Activated effector memory CD4-positive, alpha-beta T cell treated with Interleukin-2 at 50 U/mL for 16 hours (primary cell): Measurements from ENCODE around the gene GTPBP4.
"Not testable (repeated sequence)": the region's sequence is repeated elsewhere in the genome, so short reads cannot be mapped to it uniquely, and the experiment has no call there.

Experiments used
- DNase-seq: peaks from one replicate; pipeline ENCODE4 v3.0.0-alpha.2; 2020

GTPBP4 gene

DNA sequence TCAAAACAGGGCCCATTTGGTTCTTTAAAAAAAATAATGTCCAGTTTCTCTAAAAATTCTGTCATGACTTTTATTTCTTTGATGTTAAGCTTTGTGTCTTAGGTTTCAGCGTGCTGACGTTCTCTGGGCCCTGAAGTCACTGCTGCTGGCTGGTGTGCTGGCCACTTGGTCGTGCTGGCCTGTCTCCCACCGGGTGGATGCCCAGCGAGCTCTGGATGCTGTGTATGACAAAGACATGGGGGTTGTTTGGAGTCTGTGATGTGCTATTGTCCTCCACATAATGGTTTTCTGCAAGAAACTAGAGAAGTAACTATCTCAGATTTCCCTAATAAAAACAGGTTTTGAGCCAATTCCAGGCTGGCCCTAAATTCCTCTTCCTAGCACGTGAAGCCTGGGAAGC is 47.0 kb downstream of the GTPBP4 start:
- no peak for DNase-seq

DNA sequence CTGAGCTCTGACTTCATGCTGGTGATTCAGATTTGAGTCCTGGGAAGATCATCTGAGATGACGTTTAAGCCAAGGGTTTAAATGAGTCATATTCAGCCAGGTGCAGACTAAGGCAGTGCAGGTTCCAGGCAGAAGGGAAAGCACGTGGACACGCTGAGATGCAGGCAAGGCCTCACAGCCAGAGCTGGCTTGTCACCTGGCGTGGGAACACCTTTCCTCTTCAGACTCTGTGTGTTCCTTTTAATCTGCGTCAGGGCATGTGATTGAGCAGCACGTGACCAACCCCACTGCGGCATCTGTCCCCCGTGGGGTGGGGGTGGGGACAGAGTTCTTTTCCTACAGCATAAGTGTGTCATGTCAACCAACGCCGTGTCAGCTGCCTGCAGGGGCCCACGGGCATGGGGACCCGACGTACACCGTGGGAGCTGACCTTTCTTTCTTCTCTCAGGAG is 48.1 kb downstream of the GTPBP4 start:
- DNase-seq, result no peak

DNA sequence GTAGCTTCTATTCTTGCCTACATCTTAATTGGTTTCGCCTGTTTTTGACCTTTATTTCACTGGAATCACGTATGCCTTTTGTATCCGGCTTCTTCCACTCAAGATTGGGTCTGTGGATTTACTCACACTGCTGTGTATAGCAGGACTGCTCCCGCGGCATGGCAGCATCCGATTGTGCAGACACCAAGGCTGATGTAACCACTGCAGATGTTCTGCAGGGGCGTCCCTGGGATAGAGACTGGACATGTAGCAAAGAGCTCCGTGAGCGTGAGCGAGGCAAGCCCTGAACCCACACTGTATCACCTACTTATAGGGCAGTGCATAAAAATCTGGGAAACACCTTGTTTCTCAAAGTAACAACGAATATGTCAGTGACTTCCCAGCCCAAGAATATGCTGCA is 48.9 kb downstream of the GTPBP4 start:
- DNase-seq, result no peak

DNA sequence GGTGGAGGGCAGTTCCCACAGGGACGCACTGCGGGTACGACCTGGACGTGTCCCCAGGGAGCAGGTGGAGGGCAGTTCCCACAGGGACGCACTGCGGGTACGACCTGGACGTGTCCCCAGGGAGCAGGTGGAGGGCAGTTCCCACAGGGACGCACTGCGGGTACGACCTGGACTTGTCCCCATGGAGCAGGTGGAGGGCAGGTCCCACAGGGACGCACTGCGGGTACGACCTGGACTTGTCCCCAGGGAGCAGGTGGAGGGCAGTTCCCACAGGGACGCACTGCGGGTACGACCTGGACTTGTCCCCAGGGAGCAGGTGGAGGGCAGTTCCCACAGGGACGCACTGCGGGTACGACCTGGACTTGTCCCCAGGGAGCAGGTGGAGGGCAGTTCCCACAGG is 50.5 kb downstream of the GTPBP4 start:
- not testable (repeated sequence) for DNase-seq

DNA sequence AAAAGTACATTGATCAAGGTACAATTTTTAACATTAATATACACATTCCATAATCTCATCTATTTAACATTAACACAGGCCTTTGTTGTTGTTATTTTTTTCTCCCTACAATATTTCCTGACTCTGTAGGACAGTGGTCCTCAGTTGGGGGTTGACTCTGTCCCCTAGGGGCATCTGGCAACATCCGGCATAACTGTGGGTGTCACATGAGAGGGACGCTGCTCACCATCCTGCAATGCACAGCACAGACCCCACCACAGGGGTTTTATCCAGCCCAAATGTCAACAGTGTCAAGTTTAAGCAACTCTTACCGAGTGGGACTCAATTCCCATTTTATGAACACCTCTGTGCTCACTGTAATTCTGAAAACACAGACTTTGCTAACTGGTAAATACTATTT is 51.9 kb downstream of the GTPBP4 start:
- DNase-seq, result no peak

DNA sequence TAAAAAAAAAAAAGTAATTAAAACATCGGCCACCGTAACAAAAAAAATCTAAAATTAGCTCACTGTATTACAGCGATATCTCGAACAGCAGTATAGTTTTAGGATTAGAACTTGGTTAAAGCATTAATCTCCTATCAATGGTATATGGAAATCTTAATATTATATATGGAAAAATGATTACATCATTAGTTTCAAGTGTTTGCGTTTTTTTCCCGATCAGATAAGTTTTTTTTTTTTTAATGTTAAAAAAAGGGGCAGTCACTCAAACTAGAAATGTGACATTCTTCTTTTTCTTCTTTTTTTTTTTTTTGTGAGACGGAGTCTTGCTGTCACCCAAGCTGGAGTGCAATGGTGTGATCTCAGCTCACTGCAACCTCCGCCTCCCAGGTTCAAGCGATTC is 53.3 kb downstream of the GTPBP4 start:
- DNase-seq, result no peak

DNA sequence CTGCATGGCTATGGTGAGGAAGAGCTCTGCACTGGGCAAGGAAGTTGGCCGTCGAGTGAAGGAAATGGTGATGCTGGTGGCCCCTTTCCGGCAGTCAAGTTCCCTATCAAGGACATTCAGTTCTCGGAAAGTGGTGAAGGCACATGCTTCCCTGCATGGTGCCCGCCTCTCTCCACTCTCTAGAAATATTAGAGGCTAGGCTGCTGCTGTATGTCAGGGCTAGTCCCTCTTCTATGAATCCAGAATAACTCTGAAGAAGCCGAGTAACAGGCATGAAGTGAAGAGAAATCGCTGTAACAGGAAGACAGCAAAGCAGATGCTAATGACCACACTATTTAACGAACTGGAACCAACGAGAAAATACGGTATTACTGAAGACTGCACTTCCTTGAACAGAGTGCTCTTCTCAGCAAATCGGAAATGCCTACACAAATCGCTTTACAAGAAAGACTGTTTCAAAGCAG is 55.3 kb downstream of the GTPBP4 start:
- no peak for DNase-seq

DNA sequence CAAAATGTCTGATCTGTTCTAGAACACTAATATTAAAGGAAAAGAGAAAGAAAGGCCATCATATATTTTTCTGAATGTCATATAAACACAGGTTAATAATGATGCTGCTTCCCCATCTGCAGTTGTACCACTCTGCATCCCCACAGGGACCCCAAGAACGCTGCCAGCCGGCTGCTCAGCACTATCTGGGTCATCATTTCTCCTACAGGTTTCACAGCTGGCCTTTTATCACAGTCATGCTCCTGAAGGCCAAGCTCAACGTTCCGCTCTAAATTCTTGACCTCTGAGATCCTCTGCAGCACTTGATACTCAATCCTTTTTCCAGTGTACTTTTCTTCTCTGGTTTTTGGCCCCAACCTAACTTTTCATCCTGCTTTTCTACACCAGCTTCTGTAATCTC is 55.9 kb downstream of the GTPBP4 start:
- no peak for DNase-seq

DNA sequence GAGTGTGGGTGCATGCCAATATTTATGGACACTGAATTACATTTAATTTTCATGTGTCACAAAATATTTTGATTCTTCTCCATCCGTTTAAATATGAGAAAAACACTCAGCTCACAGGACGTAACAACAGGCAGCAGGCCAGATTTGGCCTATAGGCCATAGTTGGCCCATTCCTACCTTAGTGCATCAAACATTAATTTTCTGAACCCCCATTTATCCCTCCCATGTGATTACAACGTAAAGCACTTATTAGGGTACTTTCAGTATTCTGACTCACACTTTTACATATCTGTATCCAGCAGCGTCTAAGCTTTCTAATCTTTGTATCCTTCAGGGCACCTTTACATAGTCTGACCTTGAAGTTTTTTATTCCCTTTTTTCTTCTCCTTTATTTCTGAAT is 56.7 kb downstream of the GTPBP4 start:
- DNase-seq, result no peak

DNA sequence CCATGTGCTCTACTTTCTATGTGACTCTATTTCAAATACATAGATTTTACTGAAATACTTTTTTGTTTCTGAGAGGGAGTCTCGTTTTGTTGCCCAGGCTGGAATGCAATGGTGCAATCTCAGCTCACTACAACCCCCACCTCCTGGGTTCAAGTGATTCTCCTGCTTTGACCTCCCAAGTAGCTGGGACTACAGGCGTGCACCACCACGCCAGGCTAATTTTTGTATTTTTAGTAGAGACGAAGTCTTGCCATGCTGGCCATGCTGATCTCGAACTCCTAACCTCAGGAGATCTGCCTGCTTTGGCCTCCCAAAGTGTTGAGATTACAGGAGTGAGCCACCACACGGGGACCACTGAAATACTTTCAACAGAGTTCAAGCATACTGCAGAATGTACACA is 57.2 kb downstream of the GTPBP4 start:
- no peak for DNase-seq

DNA sequence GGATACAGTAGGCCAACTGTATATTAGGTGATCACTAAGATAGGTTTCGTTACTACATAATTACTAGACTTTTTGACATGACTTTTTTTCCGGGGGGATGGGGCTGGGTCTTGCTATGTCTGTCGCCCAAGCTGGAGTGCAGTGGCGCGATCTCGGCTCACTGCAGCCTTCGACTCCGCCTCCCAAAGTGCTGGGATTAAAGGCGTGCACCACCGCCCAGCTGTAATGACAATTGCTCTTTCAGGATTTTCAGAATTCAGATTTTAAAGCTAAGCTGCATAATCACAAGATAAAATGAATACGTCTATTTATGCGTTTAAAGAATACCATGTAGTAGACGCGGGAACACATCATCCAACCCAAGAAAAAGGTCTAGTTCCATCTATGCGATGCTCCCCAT is 59.7 kb downstream of the GTPBP4 start:
- no peak for DNase-seq

DNA sequence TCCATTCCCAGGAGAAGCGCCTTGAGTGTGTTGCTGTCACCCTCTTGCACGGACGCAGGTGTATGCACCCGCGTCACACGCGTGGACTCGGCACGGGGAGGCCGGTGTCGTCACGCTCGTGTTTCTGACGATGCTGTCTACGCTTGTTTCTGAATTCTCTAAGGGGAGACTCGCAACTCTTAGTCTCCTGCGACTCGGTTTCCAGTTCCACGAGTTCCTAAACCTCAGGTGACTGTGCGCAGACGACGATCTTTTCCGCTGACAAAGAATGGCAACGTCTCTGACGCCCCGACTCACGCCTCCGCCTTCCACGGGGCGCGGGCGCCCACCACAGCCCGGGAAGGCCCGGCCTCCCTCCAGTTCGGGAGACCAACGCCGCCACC is 60.1 kb downstream of the GTPBP4 start:
- no peak for DNase-seq

DNA sequence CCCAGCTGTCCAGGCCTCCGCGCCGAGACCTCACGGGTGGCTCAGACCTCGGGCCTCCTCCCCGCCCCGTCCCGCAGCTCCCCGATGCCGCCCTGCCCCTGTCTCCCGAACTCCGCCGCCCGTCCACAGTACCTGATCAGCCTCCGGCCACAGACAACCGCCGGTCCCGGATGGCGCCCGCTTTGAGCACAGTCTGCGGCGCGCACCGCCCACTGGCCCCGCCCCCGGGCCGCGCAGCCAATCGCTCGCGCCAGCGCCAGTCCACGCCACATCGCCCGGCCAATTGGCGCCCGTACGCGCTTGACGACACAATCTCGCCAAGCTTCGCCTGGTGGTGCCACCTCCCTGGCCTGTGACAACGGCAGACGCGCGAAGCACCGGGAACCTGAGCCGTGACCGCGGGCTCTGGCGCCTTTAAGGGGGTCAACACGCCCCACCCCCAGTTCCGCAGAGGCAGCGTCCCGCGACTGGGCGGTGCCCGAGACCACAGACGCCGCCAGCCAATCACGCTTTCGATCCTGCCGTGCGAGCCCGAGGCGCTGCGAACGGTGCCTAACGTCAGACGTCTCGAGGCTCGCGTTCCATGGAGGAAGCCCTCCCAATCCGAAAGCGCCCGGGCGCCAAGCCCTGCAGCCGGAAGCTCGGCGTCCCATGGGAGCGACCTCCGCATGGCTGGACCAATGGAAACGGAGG is 60.6 kb downstream of the GTPBP4 start, which contains the start of gene IDI1:
TSS of gene IDI1 (minus strand) at position 388 of the 693 bp plus-strand sequence. CDS start at position 272, 116 bp downstream.
- peak; percentile 94 for DNase-seq

DNA sequence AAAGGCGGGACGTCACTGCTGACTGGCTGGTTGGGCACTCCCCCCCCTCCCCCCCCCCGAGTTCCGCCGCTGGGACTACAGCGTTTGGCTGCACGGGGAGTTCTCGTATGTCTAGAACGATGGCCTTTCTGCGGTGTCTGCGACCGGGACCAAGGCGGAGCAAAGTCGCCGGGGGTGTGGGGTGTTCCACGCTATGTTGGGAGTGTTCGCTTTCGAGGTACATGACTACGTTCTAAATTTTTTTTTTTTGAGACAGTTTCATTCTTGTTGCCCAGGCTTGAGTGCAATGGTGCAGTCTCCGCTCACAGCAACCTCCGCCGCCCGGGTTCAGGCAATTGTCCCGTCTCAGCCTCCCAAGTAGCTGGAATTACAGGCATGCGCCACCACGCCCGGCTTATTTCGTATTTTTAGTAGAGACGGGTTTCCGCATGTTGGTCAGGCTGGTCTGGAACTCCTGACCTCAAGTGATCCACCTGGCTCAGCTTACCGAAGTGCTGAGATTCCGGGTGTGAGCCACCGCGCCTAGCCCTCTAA is 61.3 kb downstream of the GTPBP4 start:
- no peak for DNase-seq

DNA sequence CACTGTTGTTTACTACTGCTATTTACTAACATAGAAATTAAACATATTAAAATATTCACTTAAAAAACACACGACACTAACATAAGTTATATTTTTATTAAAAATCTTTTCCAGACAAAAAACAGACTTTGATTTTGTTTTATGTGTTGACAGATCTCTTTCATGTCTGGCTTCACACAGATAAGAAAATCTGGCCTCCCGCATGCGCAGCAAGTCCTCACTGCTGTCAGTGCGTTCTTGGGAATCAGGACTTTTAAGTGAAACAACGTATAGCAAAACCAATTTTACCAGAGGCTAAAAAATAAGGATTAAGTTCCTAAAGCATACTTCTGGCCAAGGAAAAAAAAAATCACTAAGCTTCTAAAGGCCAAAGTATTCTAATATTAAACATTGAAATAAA is 61.9 kb downstream of the GTPBP4 start:
- DNase-seq, result no peak

DNA sequence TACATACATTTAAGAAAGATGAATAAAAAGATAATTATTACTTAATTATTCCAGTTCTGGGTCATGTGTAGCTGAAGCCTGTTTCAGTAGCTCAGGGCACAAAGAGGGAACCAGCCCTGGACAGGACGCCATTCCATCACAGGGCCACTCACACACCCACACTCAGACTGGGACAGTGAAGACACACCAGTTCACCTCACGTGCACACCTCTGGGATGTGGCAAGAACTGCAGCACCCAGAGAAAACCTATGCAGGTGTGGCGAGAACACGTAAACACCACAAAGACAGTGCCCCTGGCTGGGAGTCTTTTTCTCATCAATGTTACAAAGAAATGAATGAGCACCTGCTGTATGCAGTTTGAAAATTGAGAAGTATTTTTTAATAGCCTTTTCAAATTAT is 62.3 kb downstream of the GTPBP4 start:
- peak; percentile 29 for DNase-seq

DNA sequence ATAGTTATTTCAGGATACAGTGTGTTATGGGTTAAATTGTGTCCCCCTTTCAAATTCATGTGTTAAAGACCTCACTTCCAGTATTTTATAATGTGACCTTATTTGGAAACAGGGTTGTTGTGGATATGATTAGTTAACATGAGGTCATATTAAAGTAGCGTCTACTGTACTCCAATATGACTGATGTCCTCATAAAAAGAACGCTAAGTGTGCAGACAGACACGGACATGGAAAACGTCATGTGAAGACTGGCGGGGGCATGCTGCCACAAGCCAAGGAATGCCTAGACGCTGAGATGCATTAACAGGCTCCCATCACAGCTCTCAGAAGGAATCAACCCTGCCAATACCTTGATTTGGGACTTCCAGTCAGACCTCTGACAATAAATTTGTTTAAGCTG is 66.5 kb downstream of the GTPBP4 start:
- no peak for DNase-seq

DNA sequence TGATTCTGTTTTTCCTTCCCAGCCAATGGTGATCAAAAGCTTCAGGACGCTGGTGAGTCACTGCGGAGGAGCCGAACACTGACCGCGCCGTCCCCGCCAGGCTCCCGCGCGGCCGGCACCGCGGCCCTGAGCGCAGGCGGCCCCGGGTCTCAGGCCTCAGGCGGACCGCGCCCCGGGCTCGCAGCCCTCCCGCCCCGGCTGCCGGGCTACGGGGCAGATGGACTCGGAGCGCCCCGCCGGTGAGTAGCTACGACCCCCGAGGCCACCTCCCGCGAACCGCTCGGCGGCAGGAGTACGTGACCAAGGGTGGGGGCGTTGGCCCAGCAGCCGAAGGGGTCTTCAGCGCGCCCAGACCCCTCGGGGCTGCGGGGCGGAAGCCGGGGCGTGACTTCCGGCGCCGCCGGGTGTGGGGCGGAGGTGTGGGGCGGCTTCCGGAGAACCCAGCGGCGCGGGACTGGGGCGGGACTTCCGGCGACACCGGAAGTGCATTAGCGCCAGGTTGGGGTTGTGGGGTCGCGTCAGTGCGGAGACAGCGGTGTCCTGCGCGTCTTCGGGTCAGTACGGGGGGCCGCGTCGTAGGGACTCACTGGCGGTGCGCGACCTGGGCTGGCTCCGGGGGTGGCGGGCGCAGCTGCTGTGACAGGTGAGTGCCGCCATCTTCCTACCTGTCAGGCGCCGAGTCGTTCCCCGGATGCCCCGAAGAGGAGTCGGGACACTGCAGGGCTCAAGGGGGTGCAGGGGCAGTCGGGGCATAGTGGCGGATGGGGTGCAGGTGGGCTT is 68.3 kb downstream of the GTPBP4 start, which contains the start of gene WDR37:
TSS of gene WDR37 (plus strand) at position 60 of the 780 bp plus-strand sequence. CDS start 15,771 bp downstream, outside the sequence.
- peak; percentile 84 for DNase-seq

DNA sequence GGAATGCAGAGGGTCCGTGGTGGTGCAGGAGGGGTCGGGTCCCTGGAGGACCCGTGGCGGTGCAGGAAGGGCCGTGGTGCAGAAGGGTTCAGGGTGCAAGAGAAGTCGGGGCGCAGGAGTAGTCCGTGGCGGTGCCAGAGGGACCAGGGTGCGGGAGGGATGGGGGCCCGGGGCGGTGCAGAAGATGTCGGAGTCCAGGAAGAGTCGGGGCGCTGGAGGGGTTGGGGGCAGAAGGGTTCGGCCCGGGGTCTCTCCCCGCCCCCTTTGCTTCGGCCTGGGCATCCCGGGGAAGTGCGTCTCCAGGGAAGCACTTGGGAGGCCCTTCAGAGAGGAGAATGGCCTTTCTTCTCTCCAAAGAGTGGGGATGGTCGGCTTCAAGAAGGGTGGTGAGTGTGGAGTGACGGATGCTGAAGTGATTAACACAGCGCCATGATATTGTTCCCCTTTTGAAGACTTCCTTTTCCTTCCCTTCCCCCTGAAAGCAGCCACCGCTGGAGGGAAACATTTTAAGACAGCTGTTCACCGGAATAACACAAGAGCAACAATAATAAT is 68.9 kb downstream of the GTPBP4 start:
- DNase-seq, result no peak

DNA sequence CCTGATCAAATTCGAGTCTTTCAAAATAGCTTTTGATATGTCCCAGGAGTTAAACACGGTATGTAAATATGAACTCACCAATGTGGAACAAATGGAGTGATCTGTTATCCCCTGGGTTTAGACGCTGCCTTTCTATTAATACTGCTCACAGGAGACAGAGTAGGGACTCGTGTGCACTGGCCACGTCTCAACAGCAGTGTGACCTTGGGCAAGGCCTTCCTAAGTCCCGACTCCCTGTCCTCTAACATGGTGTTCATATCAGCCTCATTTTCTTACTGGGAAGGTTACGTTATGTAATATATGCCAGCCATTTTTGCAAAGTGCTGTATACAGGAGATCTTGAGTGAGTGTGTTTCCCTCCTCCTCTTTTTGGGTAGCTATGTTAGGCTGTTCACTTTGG is 69.8 kb downstream of the GTPBP4 start:
- no peak for DNase-seq

DNA sequence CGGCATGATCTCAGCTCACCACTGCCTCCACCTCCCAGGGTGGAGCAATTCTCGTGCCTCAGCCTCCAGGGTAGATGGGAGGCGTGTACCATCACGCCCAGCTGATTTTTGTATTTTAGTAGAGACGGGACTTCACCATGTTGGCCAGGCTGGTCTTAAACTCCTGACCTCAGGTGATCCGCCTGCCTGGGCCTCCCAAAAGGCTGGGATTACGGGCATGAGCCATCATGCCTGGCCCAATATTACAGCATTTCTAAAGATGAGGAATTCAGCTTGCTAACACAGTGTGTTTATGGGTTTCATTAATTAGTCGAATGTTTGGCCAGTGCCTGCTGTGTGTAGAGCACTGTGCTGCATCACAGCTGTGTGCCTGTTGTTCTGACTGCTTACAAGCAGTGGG is 71.7 kb downstream of the GTPBP4 start:
- DNase-seq, result no peak

DNA sequence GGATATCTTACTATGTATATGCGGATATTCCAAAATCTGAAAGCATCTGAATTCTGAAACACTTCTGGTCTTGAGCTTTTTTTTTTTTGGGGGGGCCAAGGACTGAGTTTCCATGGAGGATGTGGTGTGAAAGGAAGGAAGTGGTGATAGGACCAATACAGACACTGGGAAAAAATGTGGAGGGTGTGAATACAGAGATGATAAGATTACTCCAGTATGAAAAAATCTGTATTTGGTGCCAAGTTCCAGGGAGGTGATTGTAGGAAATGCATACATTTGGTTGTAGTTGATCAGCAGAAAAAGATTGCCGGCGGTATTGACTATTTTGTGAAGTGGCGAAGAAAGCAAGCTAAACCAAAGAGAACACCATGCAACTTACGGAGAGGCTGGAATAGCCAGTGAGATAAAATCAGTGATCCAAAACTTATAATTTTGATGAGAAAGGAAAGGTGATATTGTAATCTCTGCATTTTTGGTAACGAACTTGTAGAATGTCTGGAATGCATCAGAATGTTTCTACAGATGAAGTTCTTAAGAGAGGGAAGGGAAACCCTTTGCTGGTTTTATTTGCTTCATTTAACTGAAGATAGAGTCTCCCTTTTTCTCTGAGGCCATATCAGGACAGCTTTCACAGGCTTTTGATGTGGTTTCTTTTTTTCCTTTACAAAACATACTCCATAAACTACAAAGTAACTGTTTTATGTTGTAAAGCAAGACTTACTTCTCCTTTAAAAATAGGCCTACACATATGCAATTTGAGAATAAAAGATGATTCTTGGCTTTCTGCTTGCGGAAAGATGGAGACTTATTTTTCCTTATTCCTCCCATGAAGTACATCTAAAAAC is 73.9 kb downstream of the GTPBP4 start:
- no peak for DNase-seq
